Keratinocyte (primary cell): ENCODE measurements around the gene SLC25A13.

Experiments
- CTCF ChIP-seq, 3 experiments: IDR thresholded peaks in 1 of 3; conservative IDR thresholded peaks in 1 of 3; optimal IDR thresholded peaks in 1 of 3; 2 replicates in 2 of 3; 3 replicates in 1 of 3; pipeline versions ENCODE3 to v1.5.1; 2011; ENCODE audit warnings: low read length in 3 of 3, mild to moderate bottlenecking in 3 of 3, moderate library complexity in 2 of 3, control low read depth in 1 of 3, inconsistent platforms in 1 of 3; ENCODE audit not compliant: insufficient read depth in 2 of 3; ENCODE audit errors: extremely low read depth in 1 of 3
- EZH2 ChIP-seq: IDR thresholded peaks from one replicate; pipeline ENCODE4 v1.6.1; 2012; ENCODE audit warnings: inconsistent platforms, mild to moderate bottlenecking, low read length, moderate library complexity

- no peak for TF ChIP-seq EZH2
- no peak for TF ChIP-seq CTCF (optimal IDR thresholded peaks at IDR 0.05 in 1 of 3, IDR thresholded peaks at IDR 0.05 in 1 of 3, conservative IDR thresholded peaks at IDR 0.05 in 1 of 3; ENCODE audit: extremely low read depth in 1 of 3, insufficient read depth in 2 of 3, low read length in 3 of 3)
Measured at GRCh38 chr7:96330193-96330592, 8.3 kb upstream of the SLC25A13 start.
